ENCODE measurements around the gene CILP2.
A peak's percentile ranks its signal among the peaks of the same experiment; 100 is the strongest.

The CILP2 gene

GRCh38 chr19:19584356-19584755 lies 46.3 kb downstream of the CILP2 start:
- no peak for TF ChIP-seq EZH2 (IDR thresholded peaks at IDR 0.05)
- no peak for TF ChIP-seq POLR2AphosphoS5 (IDR thresholded peaks at IDR 0.05; ENCODE audit: borderline replicate concordance, low read depth, low read length)
- TF ChIP-seq FOXP2 (optimal IDR thresholded peaks at IDR 0.05; ENCODE audit: control extremely low read depth, extremely low read length, insufficient read depth), result no peak
- no peak for DNase-seq (ENCODE audit: low read depth, low spot score)
- Histone ChIP-seq H3K36me3 (ENCODE audit: insufficient read depth, low read length) (no peaks in the 10 kb centered on the region), H3K27ac (no peak overlapping the region), H3K4me3 (no peak overlapping the region), H3K9me3 (ENCODE audit: low read depth, low read length) (no peaks in the 10 kb centered on the region), H3K9ac (ENCODE audit: insufficient read length) (no peak overlapping the region)

- H3K27ac ChIP-seq, result no peak overlapping the region
- H3K4me3 ChIP-seq, result no peak overlapping the region
- TF ChIP-seq EZH2 (IDR thresholded peaks at IDR 0.05) (no peak), FOXP2 (optimal IDR thresholded peaks at IDR 0.05; ENCODE audit: control extremely low read depth, extremely low read length, insufficient read depth) (no peak), POLR2AphosphoS5 (IDR thresholded peaks at IDR 0.05; ENCODE audit: borderline replicate concordance, low read depth, low read length) (no peak)
Measured at GRCh38 chr19:19587771-19588170, 49.7 kb downstream of the CILP2 start.

GRCh38 chr19:19588546-19588945 lies 50.5 kb downstream of the CILP2 start:
- H3K9ac ChIP-seq (ENCODE audit: insufficient read length), result no peak overlapping the region
- no peak overlapping the region for H3K4me3 ChIP-seq
- no peaks in the 10 kb centered on the region for H3K36me3 ChIP-seq (ENCODE audit: insufficient read depth, low read length)
- H3K9me3 ChIP-seq (ENCODE audit: low read depth, low read length), result no peaks in the 10 kb centered on the region
- TF ChIP-seq POLR2AphosphoS5 (IDR thresholded peaks at IDR 0.05; ENCODE audit: borderline replicate concordance, low read depth, low read length) (no peak), FOXP2 (optimal IDR thresholded peaks at IDR 0.05; ENCODE audit: control extremely low read depth, extremely low read length, insufficient read depth) (no peak), EZH2 (IDR thresholded peaks at IDR 0.05) (no peak)
- DNase-seq (ENCODE audit: low read depth, low spot score), result no peak
- H3K27ac ChIP-seq, result no peak overlapping the region

More at GRCh38 chr19:19587771-19588170, 49.7 kb downstream of the CILP2 start:
- Histone ChIP-seq H3K36me3 (ENCODE audit: insufficient read depth, low read length) (no peaks in the 10 kb centered on the region), H3K9me3 (ENCODE audit: low read depth, low read length) (no peaks in the 10 kb centered on the region), H3K9ac (ENCODE audit: insufficient read length) (no peak overlapping the region)
- no peak for DNase-seq (ENCODE audit: low read depth, low spot score)

GRCh38 chr19:19591133-19591825 lies 53.2 kb downstream of the CILP2 start:
- peak overlapping the region; percentile 45 for H3K4me3 ChIP-seq
- H3K36me3 ChIP-seq (ENCODE audit: insufficient read depth, low read length), result no peaks in the 10 kb centered on the region
- peak; percentile 26 for DNase-seq (ENCODE audit: low read depth, low spot score)
- TF ChIP-seq POLR2AphosphoS5 (IDR thresholded peaks at IDR 0.05; ENCODE audit: borderline replicate concordance, low read depth, low read length), result no peak
- TF ChIP-seq FOXP2 (optimal IDR thresholded peaks at IDR 0.05; ENCODE audit: control extremely low read depth, extremely low read length, insufficient read depth), result no peak
- no peak for TF ChIP-seq EZH2 (IDR thresholded peaks at IDR 0.05)
- H3K9me3 ChIP-seq (ENCODE audit: low read depth, low read length), result no peaks in the 10 kb centered on the region
- H3K27ac ChIP-seq, result peak overlapping the region; percentile 79
- H3K9ac ChIP-seq (ENCODE audit: insufficient read length), result peak overlapping the region; percentile 22

GRCh38 chr19:19592690-19593089 lies 54.6 kb downstream of the CILP2 start:
- TF ChIP-seq FOXP2 (optimal IDR thresholded peaks at IDR 0.05; ENCODE audit: control extremely low read depth, extremely low read length, insufficient read depth) (no peak), POLR2AphosphoS5 (IDR thresholded peaks at IDR 0.05; ENCODE audit: borderline replicate concordance, low read depth, low read length) (no peak), EZH2 (IDR thresholded peaks at IDR 0.05) (no peak)
- no peak overlapping the region for H3K9ac ChIP-seq (ENCODE audit: insufficient read length)
- no peak overlapping the region for H3K4me3 ChIP-seq
- DNase-seq (ENCODE audit: low read depth, low spot score), result no peak
- H3K36me3 ChIP-seq (ENCODE audit: insufficient read depth, low read length), result no peaks in the 10 kb centered on the region
- H3K27ac ChIP-seq, result no peak overlapping the region
- H3K9me3 ChIP-seq (ENCODE audit: low read depth, low read length), result no peaks in the 10 kb centered on the region

GRCh38 chr19:19594381-19594780 lies 56.3 kb downstream of the CILP2 start:
- no peak overlapping the region for H3K9ac ChIP-seq (ENCODE audit: insufficient read length)
- no peak overlapping the region for H3K27ac ChIP-seq
- H3K36me3 ChIP-seq (ENCODE audit: insufficient read depth, low read length), result no peaks in the 10 kb centered on the region
- H3K9me3 ChIP-seq (ENCODE audit: low read depth, low read length), result no peaks in the 10 kb centered on the region
- DNase-seq (ENCODE audit: low read depth, low spot score), result no peak
- TF ChIP-seq FOXP2 (optimal IDR thresholded peaks at IDR 0.05; ENCODE audit: control extremely low read depth, extremely low read length, insufficient read depth) (no peak), POLR2AphosphoS5 (IDR thresholded peaks at IDR 0.05; ENCODE audit: borderline replicate concordance, low read depth, low read length) (no peak)
- no peak overlapping the region for H3K4me3 ChIP-seq

GRCh38 chr19:19595171-19595701 lies 57.2 kb downstream of the CILP2 start:
- Histone ChIP-seq H3K9ac (ENCODE audit: insufficient read length) (no peak overlapping the region), H3K4me3 (no peak overlapping the region), H3K36me3 (ENCODE audit: insufficient read depth, low read length) (no peaks in the 10 kb centered on the region), H3K9me3 (ENCODE audit: low read depth, low read length) (no peaks in the 10 kb centered on the region), H3K27ac (no peak overlapping the region)
- TF ChIP-seq FOXP2 (optimal IDR thresholded peaks at IDR 0.05; ENCODE audit: control extremely low read depth, extremely low read length, insufficient read depth), result no peak
- no peak for TF ChIP-seq EZH2 (IDR thresholded peaks at IDR 0.05)
- TF ChIP-seq POLR2AphosphoS5 (IDR thresholded peaks at IDR 0.05; ENCODE audit: borderline replicate concordance, low read depth, low read length), result no peak
- no peak for DNase-seq (ENCODE audit: low read depth, low spot score)
